ENCODE results near the gene APOD.

GRCh38 chr3:195573611-195574496, 9.9 kb downstream of the APOD start:
- TF ChIP-seq CTCF (IDR thresholded peaks at IDR 0.05) (no peak), POLR2A (IDR thresholded peaks at IDR 0.05) (no peak)

Measured in vagina (tissue), 2 donors.